B cell (primary cell): Measurements from ENCODE around the gene ZFP64.

ENCODE experiments used
- EZH2 ChIP-seq: IDR thresholded peaks from 2 replicates; pipeline ENCODE4 v1.6.1; 2012; ENCODE audit warnings: borderline replicate concordance, low read depth, mild to moderate bottlenecking, moderate library complexity, low read length; ENCODE audit not compliant: insufficient read depth, poor library complexity, severe bottlenecking
- TF ChIP-seq, protein P1 (sequence below): fragments of 200-600 bp; IDR thresholded peaks from one replicate; pipeline ENCODE4 v1.8.0; 2022; ENCODE audit warnings: antibody characterized with exemption, mild to moderate bottlenecking

DNA sequence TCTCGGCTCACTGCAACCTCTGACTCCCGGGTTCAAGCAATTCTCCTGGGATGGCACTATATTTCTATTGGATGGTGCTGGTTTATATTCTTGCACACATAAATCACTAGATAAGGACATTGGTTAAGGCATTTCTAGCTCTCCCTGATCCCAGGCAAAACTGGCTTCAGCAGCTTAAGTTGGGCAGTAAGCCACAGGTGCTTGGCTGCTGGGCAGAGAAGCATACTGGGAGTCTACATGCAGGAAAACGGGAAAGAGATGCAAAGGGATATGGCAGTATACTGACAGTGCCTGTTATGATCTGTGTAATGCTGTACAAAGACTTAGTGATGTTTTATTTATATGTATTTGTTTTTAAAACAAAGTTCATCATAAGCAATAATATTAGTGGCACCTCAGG, 33.3 kb upstream of the ZFP64 start:
- TF ChIP-seq, protein P1, sequence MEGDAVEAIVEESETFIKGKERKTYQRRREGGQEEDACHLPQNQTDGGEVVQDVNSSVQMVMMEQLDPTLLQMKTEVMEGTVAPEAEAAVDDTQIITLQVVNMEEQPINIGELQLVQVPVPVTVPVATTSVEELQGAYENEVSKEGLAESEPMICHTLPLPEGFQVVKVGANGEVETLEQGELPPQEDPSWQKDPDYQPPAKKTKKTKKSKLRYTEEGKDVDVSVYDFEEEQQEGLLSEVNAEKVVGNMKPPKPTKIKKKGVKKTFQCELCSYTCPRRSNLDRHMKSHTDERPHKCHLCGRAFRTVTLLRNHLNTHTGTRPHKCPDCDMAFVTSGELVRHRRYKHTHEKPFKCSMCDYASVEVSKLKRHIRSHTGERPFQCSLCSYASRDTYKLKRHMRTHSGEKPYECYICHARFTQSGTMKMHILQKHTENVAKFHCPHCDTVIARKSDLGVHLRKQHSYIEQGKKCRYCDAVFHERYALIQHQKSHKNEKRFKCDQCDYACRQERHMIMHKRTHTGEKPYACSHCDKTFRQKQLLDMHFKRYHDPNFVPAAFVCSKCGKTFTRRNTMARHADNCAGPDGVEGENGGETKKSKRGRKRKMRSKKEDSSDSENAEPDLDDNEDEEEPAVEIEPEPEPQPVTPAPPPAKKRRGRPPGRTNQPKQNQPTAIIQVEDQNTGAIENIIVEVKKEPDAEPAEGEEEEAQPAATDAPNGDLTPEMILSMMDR = no peak
- TF ChIP-seq EZH2 = no peak
